K562 (cell line): Measurements from ENCODE around the gene SLIT1. TPM values are rescaled to one million over a fixed set of nuclear protein-coding genes. Genes with fewer than 3 reads are reported as not detected.
A peak's percentile ranks its signal among the peaks of the same experiment; 100 is the strongest.

Source experiments
- ATAC-seq: fragments of 200-7000 bp; cut with Tn5 transposase; 3 replicates; pipeline ENCODE4 v1.9.1; 2020; ENCODE audit warnings: moderate library complexity
- BruUV-seq: library from RNA; stranded (reverse); fragments of 400-500 nt; replicated peaks from 2 replicates; lab custom pipeline; 2021; lab: Mats Ljungman, UMichigan
- CTCF ChIA-PET: fragments of 300-600 bp; formaldehyde crosslinking; extraction: SDS; loops from one replicate; lab custom pipeline; 2021; ENCODE audit warnings: low intra/inter-chr PET ratio; lab: Yijun Ruan, JAX
- POLR2A ChIA-PET: fragments of 300-600, 350-650 bp; sonication (Branson Sonifier 250); formaldehyde crosslinking; extraction: SDS; loops from one replicate; lab custom pipeline; 2021; ENCODE audit warnings: antibody characterized with exemption, inconsistent platforms; lab: Yijun Ruan, JAX
- DNase-seq, 4 experiments: peaks; one replicate each; pipeline versions ENCODE4 v3.0.0 to v3.0.0-alpha.2; 2011 to 2018; ENCODE audit warnings: low spot score in 3 of 4, mixed read lengths in 3 of 4; ENCODE audit errors: extremely low read depth in 1 of 4
- FAIRE-seq: peaks from 2 replicates; lab custom pipeline; 2011; peaks lifted over from hg19 to GRCh38; lab: Jason Lieb, UNC
- H2AFZ ChIP-seq: 2 replicates; pipeline ENCODE4 v1.6.0; 2011; ENCODE audit warnings: low read depth, low read length, control low read depth, inconsistent platforms
- H3K27ac ChIP-seq: fragments of 200-600 bp; 3 replicates; pipeline ENCODE4 v1.8.0; 2011; ENCODE audit warnings: low read depth, mild to moderate bottlenecking, control low read depth, inconsistent platforms, low read length, moderate library complexity, mixed read lengths; ENCODE audit errors: extremely low read depth
- H3K27me3 ChIP-seq, 2 experiments: fragments of 300-600 bp in 1 of 2; 2 replicates in 1 of 2; 3 replicates in 1 of 2; pipeline versions ENCODE4 v1.6.0 to v1.8.0; 2011; ENCODE audit warnings: inconsistent platforms in 2 of 2, low read length in 2 of 2, mild to moderate bottlenecking in 1 of 2, mixed read lengths in 1 of 2, moderate library complexity in 1 of 2; ENCODE audit not compliant: control insufficient read depth in 2 of 2, insufficient read depth in 2 of 2
- H3K36me3 ChIP-seq: fragments of 300-600 bp; 3 replicates; pipeline ENCODE4 v1.8.0; 2011; ENCODE audit warnings: mild to moderate bottlenecking, low read length, inconsistent platforms; ENCODE audit not compliant: control insufficient read depth, insufficient read depth
- H3K4me1 ChIP-seq, 2 experiments: fragments of 200-600 bp in 1 of 2; replicated peaks in 1 of 2; 2 replicates in 1 of 2; 3 replicates in 1 of 2; pipeline versions ENCODE4 v1.5.1 to v1.8.0; 2011; ENCODE audit warnings: inconsistent platforms in 2 of 2, low read length in 2 of 2, mild to moderate bottlenecking in 1 of 2, mixed read lengths in 1 of 2, moderate library complexity in 1 of 2; ENCODE audit not compliant: control insufficient read depth in 2 of 2, insufficient read depth in 2 of 2
- H3K4me2 ChIP-seq: 2 replicates; pipeline ENCODE4 v1.6.1; 2011; ENCODE audit warnings: low read length, control low read depth, inconsistent platforms, mixed read lengths; ENCODE audit not compliant: insufficient read depth
- H3K4me3 ChIP-seq: fragments of 200-600 bp; sonication (generic), shearing (Covaris generic); 2 replicates; pipeline ENCODE4 v1.5.1; 2016; ENCODE audit warnings: control low read depth, inconsistent platforms
- H3K79me2 ChIP-seq: fragments of 200-600 bp; 3 replicates; pipeline ENCODE4 v1.8.0; 2011; ENCODE audit warnings: low read length, inconsistent platforms; ENCODE audit not compliant: control insufficient read depth, insufficient read depth
- H3K9ac ChIP-seq, 2 experiments: 2 replicates each; pipeline versions ENCODE4 v1.6.0 to v1.6.1; 2011; ENCODE audit warnings: low read depth in 2 of 2, low read length in 2 of 2, control low read depth in 1 of 2, inconsistent platforms in 1 of 2, mild to moderate bottlenecking in 1 of 2, mixed read lengths in 1 of 2; ENCODE audit not compliant: insufficient read depth in 1 of 2
- H3K9me1 ChIP-seq: one replicate; pipeline ENCODE4 v1.6.0; 2011; ENCODE audit warnings: inconsistent platforms, mild to moderate bottlenecking, low read length, moderate library complexity; ENCODE audit not compliant: control insufficient read depth, insufficient read depth
- H3K9me3 ChIP-seq: replicated peaks from 2 replicates; pipeline ENCODE4 v1.5.1; 2011; ENCODE audit warnings: low read depth, low read length, inconsistent platforms; ENCODE audit not compliant: control insufficient read depth, insufficient read depth
- H4K20me1 ChIP-seq: replicated peaks from 2 replicates; pipeline ENCODE4 v1.6.1; 2011; ENCODE audit warnings: low read length, inconsistent platforms, mixed read lengths; ENCODE audit not compliant: control insufficient read depth, insufficient read depth
- ARNT ChIP-seq, 2 experiments: fragments of 450-650 bp; IDR thresholded peaks; 2 replicates each; pipeline ENCODE4 v1.6.1; 2016; ENCODE audit warnings: mild to moderate bottlenecking in 1 of 2
- ESRRB ChIP-seq: fragments of 250-450 bp; sonication (Bioruptor Pico); IDR thresholded peaks from 2 replicates; pipeline ENCODE4 v1.5.0; 2020; ENCODE audit warnings: mild to moderate bottlenecking, moderate library complexity, borderline replicate concordance
- FUS ChIP-seq: fragments of 200-400 bp; formaldehyde crosslinking; optimal IDR thresholded peaks from 2 replicates; pipeline ENCODE3; 2017; ENCODE audit warnings: low read depth, low read length
- GATAD2A ChIP-seq: fragments of 450-650 bp; IDR thresholded peaks from 2 replicates; pipeline ENCODE4 v1.6.1; 2017
- HDGF ChIP-seq: fragments of 450-650 bp; IDR thresholded peaks from 2 replicates; pipeline ENCODE4 v1.6.1; 2016
- L3MBTL2 ChIP-seq: fragments of 450-650 bp; IDR thresholded peaks from 2 replicates; pipeline ENCODE4 v1.6.1; 2016; ENCODE audit warnings: mild to moderate bottlenecking, moderate library complexity
- WGBS: fragments of 100-300 bp; shearing (Covaris generic); methylation state at CpG from one replicate; pipeline ENCODE4 v1.1.6; 2016; ENCODE audit warnings: low coverage, mixed read lengths; ENCODE audit not compliant: insufficient coverage; ENCODE audit errors: missing lambda C conversion rate; 5-methylcytosine and 5-hydroxymethylcytosine counted together
- in situ Hi-C: fragments of 300-500 bp; cut with MboI; formaldehyde crosslinking; loops from 4 replicates; pipeline ENCODE4 v1.15.0; 2018; ENCODE audit warnings: inconsistent platforms, mixed read lengths
- intact Hi-C: fragments of 100-400 bp; cut with micrococcal nuclease; formaldehyde crosslinking; loops from 2 replicates; pipeline ENCODE4 v1.14.2; 2022
- polyA plus RNA-seq, 8 experiments: library from polyadenylated mRNA; depleted of rRNA in 4 of 8; stranded (reverse) in 5 of 8; unstranded in 3 of 8; fragments of >200 nt; fragmentation: Nextera tagmentation in 2 of 8; fragmentation: Illumina TruSeq in 1 of 8; extraction: Ambion mirVana in 2 of 8; extraction: Trizol in 1 of 8; gene quantifications; 2 replicates each; pipeline versions ENCODE4 v1.2.1 to v1.2.3, GENCODE V29; 2011 to 2014; ENCODE audit warnings: inconsistent platforms in 1 of 8, missing spikeins in 1 of 8
- total RNA-seq, 7 experiments: library from RNA; depleted of rRNA in 6 of 7; stranded (reverse); fragments of >200 nt in 6 of 7; fragmentation: Illumina TruSeq in 2 of 7; extraction: Trizol in 2 of 7; gene quantifications; 2 replicates each; pipeline versions ENCODE4 v1.2.1 to v1.2.3, GENCODE V29; 2011 to 2021; ENCODE audit warnings: low replicate concordance in 1 of 7
- TF ChIP-seq, protein P1 (sequence below), 2 experiments: fragments of 150-350 bp in 1 of 2; IDR thresholded peaks; 2 replicates each; pipeline ENCODE4 v1.6.1; 2012 to 2016; ENCODE audit warnings: low read depth in 2 of 2, low read length in 2 of 2, mild to moderate bottlenecking in 1 of 2, moderate library complexity in 1 of 2
- TF ChIP-seq, protein P2 (sequence below): fragments of 250-450 bp; sonication (Bioruptor Pico); IDR thresholded peaks from 2 replicates; pipeline ENCODE4 v1.8.0; 2021; ENCODE audit warnings: moderate library complexity, mild to moderate bottlenecking, inconsistent platforms

Gene SLIT1
- total and polyA plus RNA-seq, 9 of the 15 experiments (the other 6 are each of a cell fraction or from before 2014, with no cell fraction given): 0.01 to 0.11 (median 0.04) TPM; not detected in 3

DNA sequence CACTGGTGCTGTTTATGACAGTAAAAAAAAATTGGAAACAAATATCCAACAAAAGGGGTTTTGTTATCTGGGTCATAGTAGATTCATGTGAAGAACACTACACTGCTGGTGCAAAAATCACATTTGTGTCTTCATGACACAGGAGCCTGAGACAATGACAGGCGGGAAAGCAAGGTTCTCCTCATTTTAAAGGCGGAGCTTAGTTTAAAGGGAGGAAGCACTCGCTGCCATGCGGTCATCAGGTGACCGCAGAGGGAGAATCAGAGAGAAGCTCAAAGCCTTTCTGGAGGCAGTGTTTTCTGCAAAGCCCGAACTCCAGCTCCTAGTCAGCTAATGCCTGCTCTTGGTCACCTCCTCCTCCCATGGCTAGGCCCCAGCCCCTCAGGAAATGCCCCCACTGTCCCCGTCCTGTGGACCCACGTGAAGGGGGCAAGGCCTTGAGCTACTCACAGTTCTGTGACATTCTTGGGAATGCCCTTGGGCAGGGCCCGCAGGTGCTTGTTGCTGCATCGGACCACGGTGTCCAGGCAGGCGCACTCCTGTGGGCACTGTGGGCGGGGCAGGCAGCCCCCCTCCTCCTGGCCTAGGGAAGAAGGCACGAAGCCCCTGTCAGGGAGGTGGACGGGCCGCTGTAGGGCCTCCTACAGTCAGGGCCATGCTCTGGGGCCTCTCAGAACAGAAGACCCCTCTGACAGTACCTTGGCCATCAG, 146.1 kb downstream of the SLIT1 start:
- WGBS: 36% methylated on average over 6 of the region's 16 CpGs
- Histone ChIP-seq H3K27me3 (peaks cover 5 to 36% of the 10 kb centered on the region in 2 experiments; a peak in 3 of 5 replicates), H3K9ac (0 out of 4 replicates have a peak overlapping the region, but pooled peaks of 1 of the 2 experiments have one; percentile 26), H3K4me2 (no peak overlapping the region), H3K27ac (no peak overlapping the region), H3K36me3 (no peaks in the 10 kb centered on the region), H3K79me2 (no peaks in the 10 kb centered on the region), H2AFZ (no peak overlapping the region), H3K4me1 (peaks cover 0 to 17% of the 10 kb centered on the region in 2 experiments; a peak in 3 of 5 replicates), H3K9me3 (no peaks in the 10 kb centered on the region), H3K4me3 (no peak overlapping the region), H3K9me1 (no peaks in the 10 kb centered on the region), H4K20me1 (no peaks in the 10 kb centered on the region)
- ChIA-PET CTCF (no interaction called here), POLR2A (no interaction called here)
- no peak for DNase-seq
- intact Hi-C loops: no loop called here
- in situ Hi-C loops: loop anchor here (10.0 kb wide), 1 partner anchor 395 kb away; no protein-coding TSS in a partner anchor
- ATAC-seq: no peak
- BruUV-seq: no TSS peak
- TF ChIP-seq, protein P1, sequence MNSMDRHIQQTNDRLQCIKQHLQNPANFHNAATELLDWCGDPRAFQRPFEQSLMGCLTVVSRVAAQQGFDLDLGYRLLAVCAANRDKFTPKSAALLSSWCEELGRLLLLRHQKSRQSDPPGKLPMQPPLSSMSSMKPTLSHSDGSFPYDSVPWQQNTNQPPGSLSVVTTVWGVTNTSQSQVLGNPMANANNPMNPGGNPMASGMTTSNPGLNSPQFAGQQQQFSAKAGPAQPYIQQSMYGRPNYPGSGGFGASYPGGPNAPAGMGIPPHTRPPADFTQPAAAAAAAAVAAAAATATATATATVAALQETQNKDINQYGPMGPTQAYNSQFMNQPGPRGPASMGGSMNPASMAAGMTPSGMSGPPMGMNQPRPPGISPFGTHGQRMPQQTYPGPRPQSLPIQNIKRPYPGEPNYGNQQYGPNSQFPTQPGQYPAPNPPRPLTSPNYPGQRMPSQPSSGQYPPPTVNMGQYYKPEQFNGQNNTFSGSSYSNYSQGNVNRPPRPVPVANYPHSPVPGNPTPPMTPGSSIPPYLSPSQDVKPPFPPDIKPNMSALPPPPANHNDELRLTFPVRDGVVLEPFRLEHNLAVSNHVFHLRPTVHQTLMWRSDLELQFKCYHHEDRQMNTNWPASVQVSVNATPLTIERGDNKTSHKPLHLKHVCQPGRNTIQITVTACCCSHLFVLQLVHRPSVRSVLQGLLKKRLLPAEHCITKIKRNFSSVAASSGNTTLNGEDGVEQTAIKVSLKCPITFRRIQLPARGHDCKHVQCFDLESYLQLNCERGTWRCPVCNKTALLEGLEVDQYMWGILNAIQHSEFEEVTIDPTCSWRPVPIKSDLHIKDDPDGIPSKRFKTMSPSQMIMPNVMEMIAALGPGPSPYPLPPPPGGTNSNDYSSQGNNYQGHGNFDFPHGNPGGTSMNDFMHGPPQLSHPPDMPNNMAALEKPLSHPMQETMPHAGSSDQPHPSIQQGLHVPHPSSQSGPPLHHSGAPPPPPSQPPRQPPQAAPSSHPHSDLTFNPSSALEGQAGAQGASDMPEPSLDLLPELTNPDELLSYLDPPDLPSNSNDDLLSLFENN (IDR thresholded peaks at IDR 0.05; ENCODE audit: low read depth in 2 of 2, low read length in 2 of 2): no peak
- TF ChIP-seq, protein P2, sequence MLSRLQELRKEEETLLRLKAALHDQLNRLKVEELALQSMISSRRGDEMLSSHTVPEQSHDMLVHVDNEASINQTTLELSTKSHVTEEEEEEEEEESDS: no peak
- TF ChIP-seq FUS: no peak
- TF ChIP-seq L3MBTL2: peak; percentile 23; the same call in 1 of the 2 replicates
- TF ChIP-seq ESRRB (CRISPR knock-in tag): no peak
- no peak for TF ChIP-seq ARNT (IDR thresholded peaks at IDR 0.05)
- no peak for TF ChIP-seq HDGF
- no peak for TF ChIP-seq GATAD2A
- FAIRE-seq: no peak
